ENCODE measurements around the gene IP6K1.
"Not testable (repeated sequence)": the region's sequence is repeated elsewhere in the genome, so short reads cannot be mapped to it uniquely, and the experiment has no call there.

The IP6K1 gene

DNA sequence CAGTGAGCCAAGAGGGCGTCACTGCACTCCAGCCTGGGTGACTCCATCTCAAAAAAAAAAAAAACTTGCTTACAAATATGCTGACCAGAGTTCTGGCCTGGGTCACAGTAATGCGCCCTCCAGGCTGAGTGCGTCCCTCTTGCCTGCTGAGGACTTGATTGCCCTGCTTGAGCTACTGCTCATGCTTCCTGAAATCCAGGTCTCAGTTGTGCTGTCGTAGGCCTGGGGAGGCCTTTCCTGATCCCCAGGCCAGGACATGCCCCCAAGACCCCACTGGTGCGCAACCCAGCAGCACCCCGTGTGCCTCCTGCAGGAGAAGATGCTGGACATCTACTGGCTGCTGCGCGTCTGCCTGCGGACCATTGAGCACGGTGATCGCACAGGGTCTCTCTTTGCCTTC is 74.2 kb downstream of the IP6K1 start:
- no peak for DNase-seq (ENCODE audit: low read depth in 3 of 3)

DNA sequence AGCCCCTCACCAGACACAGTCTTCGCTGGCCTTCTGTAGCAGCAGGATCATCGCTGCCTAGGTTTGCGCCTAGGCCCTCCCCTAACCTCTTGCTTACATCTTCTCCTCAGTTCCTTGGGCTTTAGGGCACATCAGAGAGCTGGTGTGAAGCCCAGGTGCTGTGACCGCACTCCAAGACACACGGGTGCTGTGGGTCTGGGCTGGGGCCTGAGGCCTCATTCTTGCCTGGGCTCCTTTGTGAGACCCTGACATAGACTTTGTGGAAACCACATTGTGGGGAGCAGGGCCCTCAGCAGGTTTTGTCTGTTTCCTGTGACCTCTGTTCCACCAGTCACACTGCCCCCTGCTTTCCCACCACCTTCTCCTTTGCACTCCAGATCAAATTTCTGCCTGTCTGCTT is 74.9 kb downstream of the IP6K1 start:
- no peak for DNase-seq (ENCODE audit: low read depth in 3 of 3)

GRCh38 chr3:49709852-49710251 is 76.5 kb downstream of the IP6K1 start:
- DNase-seq (ENCODE audit: low read depth in 3 of 3): no peak

DNA sequence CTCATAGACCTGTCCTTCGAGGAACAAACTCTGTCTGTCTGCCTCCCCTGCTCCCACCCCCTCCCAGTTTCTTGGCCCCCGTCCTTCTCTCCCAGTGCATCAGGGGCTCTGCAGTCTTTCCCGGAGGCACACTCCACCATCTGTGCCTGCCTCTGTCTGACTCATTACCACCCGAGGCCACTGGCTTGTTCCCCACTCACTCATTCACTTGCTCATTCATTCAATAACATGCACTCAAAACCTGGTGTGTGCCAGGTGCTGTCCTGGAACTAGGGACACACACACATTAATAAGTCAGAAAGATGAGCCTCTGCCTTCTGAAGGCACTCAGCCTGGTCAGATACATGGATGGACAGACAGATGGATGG is 79.2 kb downstream of the IP6K1 start:
- DNase-seq (ENCODE audit: low read depth in 3 of 3): no peak

DNA sequence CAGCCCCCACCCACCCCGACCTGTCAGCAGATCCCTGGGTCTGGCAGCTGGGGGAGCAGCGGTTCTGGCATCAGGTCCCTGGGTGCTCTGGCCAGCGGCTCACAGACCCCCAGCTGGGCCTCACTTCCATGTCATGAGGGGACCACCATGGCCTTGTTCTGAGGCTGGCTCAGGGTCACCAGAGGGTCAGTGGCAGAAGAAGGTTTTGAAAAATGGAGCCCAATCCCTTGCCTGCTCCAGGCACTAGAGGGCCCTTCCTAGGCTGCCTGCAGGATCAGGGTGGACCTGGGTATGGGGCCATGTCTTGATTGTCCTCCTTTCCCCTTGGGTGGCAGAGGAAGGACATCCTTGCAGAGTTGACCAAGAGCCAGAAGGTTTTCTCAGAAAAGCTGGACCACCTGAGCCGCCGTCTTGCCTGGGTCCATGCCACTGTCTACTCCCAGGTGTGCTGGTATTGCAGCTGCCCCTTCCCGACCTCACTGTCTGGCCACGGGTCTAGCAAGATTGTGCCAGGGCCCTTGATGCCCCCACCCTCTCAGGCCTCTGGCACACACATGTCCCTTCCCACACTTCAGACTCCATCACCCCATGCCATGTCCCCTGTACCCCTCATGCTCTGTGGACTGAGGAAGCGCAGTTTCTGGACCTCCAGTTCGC is 79.8 kb downstream of the IP6K1 start:
- no peak for DNase-seq (ENCODE audit: low read depth in 3 of 3)

GRCh38 chr3:49705390-49705960 is 80.9 kb downstream of the IP6K1 start:
- DNase-seq (ENCODE audit: low read depth in 3 of 3): no peak

DNA sequence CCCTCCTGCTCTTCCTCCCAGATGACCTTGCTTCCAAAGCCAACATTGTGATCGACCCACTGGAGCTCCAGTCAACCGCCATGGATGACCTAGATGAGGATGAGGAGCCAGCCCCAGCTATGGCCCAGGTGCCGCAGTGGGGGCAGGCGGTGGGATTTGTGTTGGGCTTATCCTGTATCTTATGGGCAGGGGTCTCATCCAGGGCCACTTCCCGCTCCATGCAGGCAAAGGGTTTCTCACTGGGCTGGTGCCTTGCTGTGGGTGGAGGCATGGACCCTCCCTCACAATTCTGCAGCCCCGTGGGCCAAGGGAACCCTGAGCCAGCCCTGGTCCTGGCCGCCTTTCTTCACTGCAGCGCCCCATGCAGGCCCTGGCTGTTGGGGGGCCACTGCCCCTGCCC is 81.7 kb downstream of the IP6K1 start:
- DNase-seq (ENCODE audit: low read depth in 3 of 3): no peak

DNA sequence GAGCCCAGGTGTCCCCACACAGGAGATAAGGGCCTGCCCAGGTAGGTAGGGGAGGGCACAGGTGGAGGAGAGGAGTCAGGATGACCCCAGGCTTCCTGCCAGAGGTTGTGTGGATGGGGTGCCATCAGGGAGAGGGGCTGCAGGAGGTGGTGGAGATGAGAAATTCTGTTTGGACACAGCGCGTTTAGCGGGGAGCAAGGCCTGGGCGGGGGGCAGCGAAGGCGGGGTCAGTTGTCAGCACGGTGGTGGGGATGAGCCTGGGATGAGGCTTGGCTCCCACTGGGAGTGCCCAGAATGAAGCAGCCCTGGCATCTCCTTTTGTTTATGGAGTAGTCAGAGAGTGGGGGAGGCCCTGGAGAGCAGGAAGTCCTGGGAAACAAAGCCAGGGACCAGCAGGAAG is 82.4 kb downstream of the IP6K1 start:
- no peak for DNase-seq (ENCODE audit: low read depth in 3 of 3)

GRCh38 chr3:49703443-49703927 is 82.9 kb downstream of the IP6K1 start:
- peak in 2 of 3 experiments; percentile 40 to 50 for DNase-seq (ENCODE audit: low read depth in 3 of 3)

- no peak for DNase-seq (ENCODE audit: low read depth in 3 of 3)
Observed at GRCh38 chr3:49702672-49703071, 83.7 kb downstream of the IP6K1 start.

GRCh38 chr3:49701388-49702077 is 84.8 kb downstream of the IP6K1 start:
- DNase-seq (ENCODE audit: low read depth in 3 of 3): no peak

GRCh38 chr3:49700453-49701128 is 85.8 kb downstream of the IP6K1 start:
- no peak for DNase-seq (ENCODE audit: low read depth in 3 of 3)

GRCh38 chr3:49700014-49700413 is 86.3 kb downstream of the IP6K1 start:
- no peak for DNase-seq (ENCODE audit: low read depth in 3 of 3)

GRCh38 chr3:49699281-49699979 is 86.9 kb downstream of the IP6K1 start:
- DNase-seq (ENCODE audit: low read depth in 3 of 3): no peak

DNA sequence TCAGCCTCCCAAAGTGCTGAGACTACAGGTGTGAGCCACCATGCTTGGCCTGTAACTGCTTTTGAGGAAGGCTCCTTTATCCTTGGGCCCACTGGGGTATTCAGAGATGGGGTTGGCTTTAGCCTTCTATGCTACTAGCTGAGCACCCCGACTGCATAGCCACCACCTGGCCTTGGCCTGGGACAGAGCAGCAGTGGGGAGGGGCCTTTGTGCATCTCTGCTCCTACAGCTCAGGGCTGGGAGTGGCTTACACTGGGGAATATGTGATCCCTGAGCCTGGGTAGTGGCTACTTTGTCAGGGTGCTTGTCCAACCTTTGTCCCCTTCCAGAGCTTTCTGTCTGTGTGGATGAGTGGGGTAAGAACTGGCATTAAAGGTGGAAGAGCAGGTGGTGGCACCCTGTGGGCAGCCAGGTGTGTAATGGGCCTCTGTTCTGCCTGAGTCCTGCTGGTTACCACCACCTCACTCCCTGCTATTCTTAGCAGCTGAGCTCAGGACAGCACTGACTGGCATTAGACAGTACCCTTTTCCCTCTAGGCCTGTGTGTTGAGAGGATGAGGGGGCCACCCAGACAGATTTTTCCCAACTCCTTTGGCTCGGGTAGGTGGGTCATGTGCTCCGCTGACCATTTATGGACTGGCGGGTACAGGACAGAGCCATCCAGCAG is 90.9 kb downstream of the IP6K1 start:
- DNase-seq (ENCODE audit: low read depth in 3 of 3): not testable (repeated sequence)

GRCh38 chr3:49694409-49695070 is 91.8 kb downstream of the IP6K1 start:
- not testable (repeated sequence) for DNase-seq (ENCODE audit: low read depth in 3 of 3)

DNA sequence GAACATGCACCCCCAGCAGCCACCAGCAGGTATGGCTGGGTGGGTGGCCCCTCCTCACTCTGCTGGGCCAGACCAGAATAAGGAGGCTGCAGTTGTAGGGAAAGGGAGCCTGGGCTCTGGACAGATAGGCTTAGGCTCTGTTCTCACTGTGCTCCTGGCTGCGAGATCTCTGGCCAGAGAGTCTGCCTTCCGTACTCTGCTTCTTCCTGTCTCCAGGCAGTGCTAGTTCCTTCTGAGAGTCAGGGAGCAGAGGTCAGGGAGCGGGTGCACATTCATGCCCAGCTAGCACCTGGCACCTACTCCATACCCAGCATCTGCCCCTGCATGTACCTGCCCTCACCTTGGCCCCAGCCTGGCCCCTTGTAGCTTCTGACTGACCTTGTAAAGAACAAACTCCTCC is 94.9 kb downstream of the IP6K1 start:
- DNase-seq (ENCODE audit: low read depth in 3 of 3): not testable (repeated sequence)

DNA sequence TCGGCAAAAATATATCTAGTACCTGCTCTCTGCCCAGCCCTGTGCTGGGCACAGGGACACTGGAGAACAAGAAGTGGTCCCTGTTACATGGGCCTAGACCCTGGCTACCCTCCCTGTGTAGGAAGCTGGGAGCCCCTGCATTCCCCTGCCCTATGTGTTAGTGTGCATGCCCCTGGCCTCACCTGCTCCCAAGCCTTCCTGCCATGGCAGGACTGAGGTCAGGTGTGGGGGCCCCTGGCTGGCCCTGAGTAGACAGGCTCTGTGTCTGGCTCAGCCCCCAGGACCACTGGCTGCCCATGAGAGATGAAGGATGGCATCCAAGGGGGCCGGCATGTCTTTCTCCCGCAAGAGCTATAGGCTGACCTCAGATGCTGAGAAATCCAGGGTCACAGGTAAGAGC is 95.5 kb downstream of the IP6K1 start:
- DNase-seq (ENCODE audit: low read depth in 3 of 3): not testable (repeated sequence)

DNA sequence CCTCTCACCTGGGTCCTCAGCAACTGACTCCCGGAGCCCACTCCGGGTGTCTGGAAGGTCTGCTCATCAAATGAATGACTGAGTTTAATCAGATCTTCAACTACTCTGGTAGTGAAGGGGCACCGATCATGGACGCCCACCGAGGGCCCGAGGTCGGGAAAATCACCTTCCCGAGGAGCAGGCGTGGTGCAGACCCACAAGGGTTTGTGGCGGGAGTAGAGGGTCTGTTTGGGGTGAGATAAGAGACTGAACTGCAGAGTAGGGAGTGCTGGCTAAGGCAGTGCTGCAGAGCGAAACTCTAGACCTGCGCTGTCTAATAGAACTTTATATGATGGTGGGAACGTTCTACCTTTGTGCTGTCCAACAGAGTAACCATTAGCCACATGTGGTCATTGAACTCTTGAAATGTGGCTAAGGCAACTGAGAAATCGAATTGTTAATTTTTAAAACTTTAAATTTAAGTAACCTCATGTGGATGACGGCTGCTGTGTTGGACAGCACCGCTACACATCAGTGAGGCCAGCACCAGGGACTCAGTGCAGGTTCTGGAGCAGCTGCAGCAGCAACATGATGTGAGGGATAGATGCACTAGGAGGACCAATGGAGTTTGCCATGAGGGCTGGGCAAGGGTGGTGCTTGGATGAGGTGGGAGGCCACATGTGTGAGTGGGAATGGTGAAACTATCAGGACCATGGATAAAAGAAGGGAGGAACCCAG is 96.3 kb downstream of the IP6K1 start:
- not testable (repeated sequence) for DNase-seq (ENCODE audit: low read depth in 3 of 3)
